DMS79 treated with DMSO at 0.1 percent for 48 hours (cell line): ENCODE measurements around the gene DNAJC4.

Experiments used
- DNase-seq: peaks from one replicate; lab custom pipeline; 2025; lab: John Stamatoyannopoulos, UW

Gene DNAJC4

GRCh38 chr11:64229744-64230170 lies 591 bp upstream of the DNAJC4 start:
- no peak for DNase-seq

- DNase-seq, result no peak
Observed at GRCh38 chr11:64230985-64231365, 627 bp downstream of the DNAJC4 start.

- DNase-seq, result no peak
Observed at GRCh38 chr11:64231546-64231945, 1.2 kb downstream of the DNAJC4 start.

- DNase-seq, result no peak
Observed at GRCh38 chr11:64232182-64232966, 2.0 kb downstream of the DNAJC4 start.

- DNase-seq, result no peak
Observed at GRCh38 chr11:64232967-64233315, 2.6 kb downstream of the DNAJC4 start.

- DNase-seq, result peak; percentile 37
Observed at GRCh38 chr11:64233913-64234586, 3.7 kb downstream of the DNAJC4 start, which contains the start of gene VEGFB. TSS of gene VEGFB (plus strand) at chr11:64234584. CDS start at chr11:64234834, 250 bp downstream.

GRCh38 chr11:64234647-64235379 lies 4.5 kb downstream of the DNAJC4 start:
- DNase-seq, result no peak

- no peak for DNase-seq
Observed at GRCh38 chr11:64235437-64236161, 5.3 kb downstream of the DNAJC4 start.

GRCh38 chr11:64237484-64237951 lies 7.2 kb downstream of the DNAJC4 start:
- DNase-seq, result peak; percentile 82

- no peak for DNase-seq
Observed at GRCh38 chr11:64238076-64238475, 7.7 kb downstream of the DNAJC4 start.

GRCh38 chr11:64238999-64239398 lies 8.7 kb downstream of the DNAJC4 start:
- no peak for DNase-seq

- no peak for DNase-seq
Observed at GRCh38 chr11:64239662-64240434, 9.5 kb downstream of the DNAJC4 start.

GRCh38 chr11:64240435-64241240 lies 10.3 kb downstream of the DNAJC4 start, which contains the start of gene FKBP2:
TSS of gene FKBP2 (plus strand) at chr11:64241095. CDS start at chr11:64242388, 1,293 bp downstream.
- DNase-seq, result peak; percentile 87

GRCh38 chr11:64241241-64241490 lies 10.8 kb downstream of the DNAJC4 start:
- DNase-seq, result peak; percentile 96

- DNase-seq, result no peak
Observed at GRCh38 chr11:64241491-64242374, 11.4 kb downstream of the DNAJC4 start.

- no peak for DNase-seq
Observed at GRCh38 chr11:64243236-64243854, 13.0 kb downstream of the DNAJC4 start.

- DNase-seq, result no peak
Observed at GRCh38 chr11:64244107-64244506, 13.8 kb downstream of the DNAJC4 start.

- no peak for DNase-seq
Observed at GRCh38 chr11:64244966-64245365, 14.6 kb downstream of the DNAJC4 start.

GRCh38 chr11:64245401-64245796 lies 15.1 kb downstream of the DNAJC4 start:
- DNase-seq, result no peak
